ENCODE results near the gene TOMT.

- TF ChIP-seq POLR2A (IDR thresholded peaks at IDR 0.05) (no peak), CTCF (IDR thresholded peaks at IDR 0.05) (no peak)
Measured at GRCh38 chr11:72150882-72151281, 45.2 kb downstream of the TOMT start.
